ENCODE measurements around the gene TARS1.
"Not testable (repeated sequence)": the region's sequence is repeated elsewhere in the genome, so short reads cannot be mapped to it uniquely, and the experiment has no call there.

The TARS1 gene

DNA sequence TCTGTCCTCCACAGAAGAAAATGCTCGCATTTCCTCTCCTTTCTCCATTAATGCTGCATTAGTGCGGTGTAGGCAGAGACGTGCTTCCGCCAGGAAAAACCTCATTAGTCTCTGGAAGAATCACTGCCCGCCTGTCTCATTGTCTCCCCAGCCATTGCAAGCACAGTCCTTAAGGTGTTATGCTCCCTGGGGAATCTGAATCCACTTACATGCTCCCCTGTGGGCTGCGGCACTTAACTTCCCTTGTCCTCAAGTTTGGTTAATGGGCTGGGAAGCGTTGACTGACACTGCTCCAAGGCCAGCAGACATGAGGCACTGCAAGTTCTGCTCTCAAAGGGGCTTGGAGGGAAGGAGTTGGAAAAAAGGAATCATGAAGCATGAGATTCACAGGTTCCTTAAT is 41.6 kb downstream of the TARS1 start:
- no peak for DNase-seq (ENCODE audit: low read depth in 4 of 4, low spot score in 1 of 4)

DNA sequence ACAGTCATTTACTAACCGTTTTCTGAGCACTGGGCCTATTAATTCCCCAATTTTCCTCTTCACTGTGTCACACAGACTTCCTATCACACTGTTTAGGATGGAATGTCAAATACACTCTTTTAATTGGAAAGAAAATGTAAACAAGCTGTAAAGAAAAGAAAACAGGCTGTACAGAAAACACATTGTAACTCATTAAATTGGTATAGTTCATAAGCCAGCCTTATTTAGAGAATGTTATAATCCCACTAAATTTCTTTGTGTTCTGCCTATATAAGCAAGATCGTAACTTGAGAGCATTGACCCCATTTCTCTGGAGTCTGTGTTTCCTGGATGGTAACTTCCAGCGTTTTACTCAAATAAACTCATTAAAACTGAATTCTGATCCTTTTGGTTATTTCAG is 46.5 kb downstream of the TARS1 start:
- DNase-seq (ENCODE audit: low read depth in 4 of 4, low spot score in 1 of 4) = no peak

DNA sequence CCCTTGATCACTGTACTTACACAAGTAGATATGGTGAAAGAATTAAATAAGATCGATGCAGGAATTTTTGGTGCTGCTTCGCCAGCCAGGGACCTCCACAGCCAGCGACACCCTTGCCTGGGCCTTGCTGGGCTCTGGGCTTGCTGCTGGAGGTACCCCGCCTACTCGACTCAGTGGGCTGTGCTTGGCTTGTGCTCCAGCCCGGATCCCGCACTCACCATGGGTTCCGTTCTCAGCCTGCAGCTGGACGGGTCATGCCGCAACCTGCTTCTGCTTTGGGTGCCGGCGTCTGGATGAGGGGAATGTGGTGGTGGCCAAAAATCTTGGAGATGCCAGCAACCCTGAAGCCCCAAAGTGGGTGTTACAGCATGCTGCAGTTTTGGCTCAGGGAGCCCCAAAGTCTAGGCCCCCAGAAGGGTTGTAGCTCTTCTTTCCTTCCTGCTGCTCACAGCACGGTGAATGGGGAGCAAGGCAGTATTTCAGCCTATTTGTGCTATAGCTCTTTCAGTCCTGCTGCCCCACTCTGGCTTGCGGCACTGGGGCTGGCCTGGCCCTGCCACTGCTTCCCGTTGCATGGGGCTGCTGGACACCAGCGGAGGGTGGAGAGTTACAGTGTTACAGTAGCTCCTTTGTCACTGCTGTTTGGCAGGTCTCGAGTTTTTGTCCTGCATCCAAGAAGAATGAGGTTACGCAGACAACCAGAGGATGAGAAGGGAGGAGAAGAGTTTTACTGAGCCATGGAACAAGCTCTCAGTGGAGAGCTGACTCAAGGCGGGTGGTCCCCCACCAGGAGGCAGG is 48.0 kb downstream of the TARS1 start:
- no peak for DNase-seq (ENCODE audit: low read depth in 4 of 4, low spot score in 1 of 4)

DNA sequence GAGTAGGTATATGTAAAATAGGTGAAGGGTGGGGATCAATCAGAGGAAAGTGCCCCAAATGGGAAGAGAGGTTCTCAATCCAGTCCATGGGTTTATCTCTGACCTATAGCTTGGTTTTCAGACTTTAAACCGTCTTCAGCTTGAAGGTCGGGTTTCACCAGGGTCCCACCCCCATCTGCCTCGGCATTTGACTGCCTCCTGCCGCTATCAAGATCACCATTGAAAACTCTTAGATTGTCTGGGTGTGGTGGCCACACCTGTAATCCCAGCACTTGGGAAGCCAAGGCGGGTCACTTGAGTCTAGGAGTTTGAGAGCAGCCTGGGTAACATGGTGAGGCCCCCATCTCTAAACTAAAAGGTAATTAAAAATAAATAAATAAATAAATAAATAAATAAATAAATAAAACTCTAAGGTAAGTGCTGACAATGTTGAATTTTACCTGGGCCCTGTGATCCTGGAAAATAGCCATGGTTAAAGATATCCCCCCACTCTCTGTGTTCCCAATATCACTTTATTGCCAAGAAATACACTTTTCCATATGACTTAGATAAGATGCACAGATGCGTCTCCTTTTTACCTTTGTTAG is 48.8 kb downstream of the TARS1 start:
- no peak for DNase-seq (ENCODE audit: low read depth in 4 of 4, low spot score in 1 of 4)

DNA sequence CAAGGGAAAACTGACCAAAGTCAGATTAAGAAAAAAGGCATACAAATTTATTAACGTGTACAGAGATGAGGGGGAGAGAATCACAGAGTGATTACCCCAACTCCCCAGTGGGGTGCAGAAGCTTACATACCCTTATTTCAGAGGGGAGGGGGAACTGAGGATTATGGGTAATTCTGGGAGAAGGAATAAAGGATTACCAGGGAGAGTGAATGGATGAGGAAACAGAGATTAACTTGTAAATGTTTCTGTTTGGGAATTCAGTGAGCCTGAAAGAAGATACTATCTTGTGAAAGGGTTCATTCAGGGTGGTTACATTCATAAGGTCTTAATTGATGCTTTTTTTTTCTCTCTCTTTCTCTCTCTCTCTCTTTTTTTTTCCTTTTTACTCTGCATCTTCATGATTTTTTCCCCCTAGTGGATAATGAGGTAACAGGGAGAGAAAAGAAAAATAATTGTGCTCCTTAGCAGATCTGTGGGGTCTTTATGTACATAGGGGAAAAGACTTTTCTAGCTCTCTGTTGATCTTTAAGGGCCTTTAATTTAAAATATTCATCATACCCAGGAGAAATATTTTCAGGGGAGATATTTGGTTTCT is 49.4 kb downstream of the TARS1 start:
- no peak for DNase-seq (ENCODE audit: low read depth in 4 of 4, low spot score in 1 of 4)

GRCh38 chr5:33491941-33492340 is 51.2 kb downstream of the TARS1 start:
- DNase-seq (ENCODE audit: low read depth in 4 of 4, low spot score in 1 of 4) = no peak

DNA sequence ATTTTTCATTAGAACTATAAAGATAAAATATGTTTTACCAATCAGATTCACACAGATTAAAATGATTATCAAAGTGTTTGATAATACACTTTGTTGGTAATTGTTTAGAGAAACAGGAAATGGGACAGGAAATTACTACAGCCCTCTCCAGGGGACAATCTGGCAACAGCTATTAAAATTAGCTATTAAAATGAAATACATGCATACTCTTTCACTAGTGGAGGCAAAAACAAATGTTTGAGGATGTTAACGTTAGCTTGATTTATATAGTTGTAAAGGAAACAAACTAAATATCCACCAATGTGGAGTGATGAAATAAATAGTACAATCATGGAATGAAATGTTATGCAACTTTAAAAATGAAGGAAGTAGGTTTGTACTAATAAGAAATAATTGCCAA is 53.7 kb downstream of the TARS1 start:
- DNase-seq (ENCODE audit: low read depth in 4 of 4, low spot score in 1 of 4) = no peak

DNA sequence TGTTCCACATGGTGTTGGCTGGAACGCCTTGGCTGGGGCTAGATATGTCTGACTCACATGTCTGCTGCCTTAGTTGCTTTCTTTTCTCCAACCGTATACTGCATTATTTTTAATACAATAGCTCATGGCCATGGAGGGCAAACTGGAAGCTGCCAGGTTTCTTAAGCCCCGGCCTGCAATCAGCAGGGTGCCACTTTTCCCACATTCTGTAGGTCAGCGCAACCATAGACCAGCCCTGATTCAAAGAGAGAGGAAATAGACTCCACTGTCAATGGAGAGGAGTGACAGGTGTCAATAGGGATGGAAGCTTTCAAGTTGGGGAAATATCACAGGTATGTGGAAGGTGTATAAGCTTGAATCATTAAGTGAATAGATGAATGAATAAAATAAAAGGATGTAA is 60.5 kb downstream of the TARS1 start:
- no peak for DNase-seq (ENCODE audit: low read depth in 4 of 4, low spot score in 1 of 4)

GRCh38 chr5:33501899-33502298 is 61.1 kb downstream of the TARS1 start:
- DNase-seq (ENCODE audit: low read depth in 4 of 4, low spot score in 1 of 4) = no peak

DNA sequence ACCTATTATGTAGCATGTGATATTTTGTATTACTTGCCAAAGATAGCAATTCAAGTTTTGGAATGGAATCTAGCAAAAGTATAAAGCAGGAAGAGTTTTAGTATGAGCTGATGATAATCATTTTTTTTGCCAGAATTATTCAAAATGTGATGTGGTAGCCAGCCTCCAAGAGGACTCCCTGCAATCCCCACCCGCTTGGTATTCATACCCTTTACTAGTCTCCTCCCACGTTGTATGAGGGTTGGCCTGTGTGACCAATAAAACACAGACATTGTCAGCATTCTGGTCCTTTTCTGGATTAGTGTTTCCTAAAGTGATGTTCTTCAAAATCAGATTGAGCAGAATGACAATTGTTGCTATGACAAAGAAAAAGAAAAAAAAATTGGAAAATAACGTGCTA is 63.8 kb downstream of the TARS1 start:
- DNase-seq (ENCODE audit: low read depth in 4 of 4, low spot score in 1 of 4) = no peak

GRCh38 chr5:33507426-33507825 is 66.7 kb downstream of the TARS1 start:
- DNase-seq (ENCODE audit: low read depth in 4 of 4, low spot score in 1 of 4) = no peak

GRCh38 chr5:33509036-33509435 is 68.3 kb downstream of the TARS1 start:
- no peak for DNase-seq (ENCODE audit: low read depth in 4 of 4, low spot score in 1 of 4)

GRCh38 chr5:33513462-33514185 is 72.9 kb downstream of the TARS1 start:
- DNase-seq (ENCODE audit: low read depth in 4 of 4, low spot score in 1 of 4) = no peak

DNA sequence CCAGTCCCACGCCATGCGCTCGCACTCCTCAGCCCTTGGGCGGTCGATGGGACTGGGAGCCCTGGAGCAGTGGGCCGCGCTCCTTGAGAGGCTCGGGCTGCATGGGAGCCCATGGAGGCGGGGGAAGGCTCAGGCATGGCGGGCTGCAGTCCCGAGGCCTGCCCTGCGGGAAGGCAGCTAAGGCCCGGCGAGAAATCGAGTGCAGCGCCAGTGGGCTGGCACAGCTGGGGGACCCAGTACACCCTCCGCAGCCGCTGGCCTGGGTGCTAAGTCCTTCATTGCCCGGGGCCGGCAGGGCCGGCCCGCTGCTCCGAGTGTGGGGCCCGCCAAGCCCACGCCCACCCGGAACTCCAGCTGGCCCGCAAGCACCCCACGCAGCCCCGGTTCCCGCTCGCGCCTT is 74.6 kb downstream of the TARS1 start:
- DNase-seq (ENCODE audit: low read depth in 4 of 4, low spot score in 1 of 4) = not testable (repeated sequence)

GRCh38 chr5:33516421-33516820 is 75.7 kb downstream of the TARS1 start:
- DNase-seq (ENCODE audit: low read depth in 4 of 4, low spot score in 1 of 4) = no peak
